NT2/D1 (cell line): Measurements from ENCODE around the gene ACAN.

Experiments used
- SUZ12 ChIP-seq: IDR thresholded peaks from 2 replicates; pipeline ENCODE4 v1.6.1; 2011; ENCODE audit not compliant: insufficient read length, insufficient read depth; ENCODE audit errors: extremely low read depth
- YY1 ChIP-seq: IDR thresholded peaks from 2 replicates; pipeline ENCODE4 v1.6.1; 2011; ENCODE audit not compliant: insufficient read length, insufficient read depth

DNA sequence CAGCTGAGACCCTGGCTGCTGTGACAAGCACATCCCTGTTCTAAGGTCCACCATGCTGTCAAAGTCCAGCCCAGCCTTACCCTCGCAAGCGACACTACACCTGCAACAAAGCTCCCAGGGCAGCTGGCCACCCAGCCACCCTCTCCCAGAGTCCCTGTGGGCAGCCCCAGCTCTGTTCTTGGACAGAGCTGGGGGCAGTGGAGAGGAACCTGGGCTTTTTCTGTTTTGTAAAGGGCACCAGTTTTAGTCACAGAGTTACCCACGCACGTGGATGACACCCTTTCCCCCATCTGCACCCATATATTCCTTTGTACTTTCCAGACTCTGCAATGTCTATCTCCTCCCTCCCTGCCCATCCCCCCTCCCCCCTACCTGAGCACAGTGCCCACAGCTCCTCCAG lies 38.9 kb downstream of the ACAN start:
- no peak for TF ChIP-seq YY1
- TF ChIP-seq SUZ12: no peak
